Hepatocyte (in vitro differentiated cells): ENCODE data around the gene PDIA3. TPM values are rescaled to one million over a fixed set of nuclear protein-coding genes. Genes with fewer than 3 reads are reported as not detected.

ENCODE experiments used
- DNase-seq: peaks from one replicate; pipeline ENCODE4 v3.0.0-alpha.2; 2016; ENCODE audit warnings: low spot score
- H2AFZ ChIP-seq: fragments of 200-600 bp; sonication (generic); 2 replicates; pipeline ENCODE4 v1.6.0; 2016; ENCODE audit warnings: antibody characterized with exemption, mild to moderate bottlenecking
- H3K27ac ChIP-seq: fragments of 200-600 bp; sonication (generic); 2 replicates; pipeline ENCODE4 v1.5.1; 2016; ENCODE audit warnings: mild to moderate bottlenecking
- H3K27me3 ChIP-seq: fragments of 200-600 bp; sonication (generic); 2 replicates; pipeline ENCODE4 v1.6.1; 2016
- H3K36me3 ChIP-seq: fragments of 200-600 bp; sonication (generic); replicated peaks from 2 replicates; pipeline ENCODE4 v1.5.1; 2016; ENCODE audit warnings: low read depth; ENCODE audit not compliant: insufficient read depth
- H3K4me1 ChIP-seq: fragments of 200-600 bp; sonication (generic); 2 replicates; pipeline ENCODE4 v1.5.1; 2016; ENCODE audit warnings: mild to moderate bottlenecking, moderate library complexity; ENCODE audit not compliant: insufficient read depth
- H3K4me2 ChIP-seq: fragments of 200-600 bp; sonication (generic); 2 replicates; pipeline ENCODE4 v1.6.0; 2016
- H3K4me3 ChIP-seq: fragments of 200-600 bp; sonication (generic); 2 replicates; pipeline ENCODE4 v1.5.1; 2016; ENCODE audit warnings: mild to moderate bottlenecking
- H3K79me2 ChIP-seq: fragments of 200-600 bp; sonication (generic); 2 replicates; pipeline ENCODE4 v1.6.0; 2017; ENCODE audit warnings: mild to moderate bottlenecking
- H3K9me2 ChIP-seq: fragments of 200-600 bp; sonication (generic); replicated peaks from 2 replicates; pipeline ENCODE4 v1.6.0; 2017; ENCODE audit warnings: mild to moderate bottlenecking; ENCODE audit not compliant: insufficient read depth
- H3K9me3 ChIP-seq: fragments of 200-600 bp; sonication (generic); 2 replicates; pipeline ENCODE4 v1.5.1; 2016; ENCODE audit warnings: low read depth, mild to moderate bottlenecking
- H4K20me1 ChIP-seq: fragments of 200-600 bp; sonication (generic); 2 replicates; pipeline ENCODE4 v1.6.0; 2016; ENCODE audit warnings: mild to moderate bottlenecking; ENCODE audit not compliant: insufficient read depth, poor library complexity, severe bottlenecking
- CTCF ChIP-seq: fragments of 200-600 bp; sonication (generic); IDR thresholded peaks from 2 replicates; pipeline ENCODE4 v1.5.1; 2016; ENCODE audit warnings: antibody characterized with exemption, mild to moderate bottlenecking; ENCODE audit not compliant: poor library complexity
- EZH2 ChIP-seq: fragments of 200-600 bp; sonication (generic); IDR thresholded peaks from 2 replicates; pipeline ENCODE4 v1.6.1; 2016; ENCODE audit warnings: antibody characterized with exemption, mild to moderate bottlenecking, borderline replicate concordance
- EZH2phosphoT487 ChIP-seq: fragments of 200-600 bp; sonication (generic); IDR thresholded peaks from one replicate; pipeline ENCODE4 v1.6.1; 2018; ENCODE audit warnings: antibody characterized with exemption, mild to moderate bottlenecking, low read depth, moderate library complexity; ENCODE audit not compliant: unreplicated experiment, severe bottlenecking
- WGBS: methylation state at CpG from one replicate; pipeline ENCODE4 v1.1.6; 2016; ENCODE audit warnings: low lambda C conversion rate; ENCODE audit errors: missing lambda C conversion rate; 5-methylcytosine and 5-hydroxymethylcytosine counted together
- polyA plus RNA-seq: library from polyadenylated mRNA; unstranded; fragments of >200 nt; fragmentation: Nextera tagmentation; extraction: Ambion mirVana; gene quantifications from 2 replicates; pipeline ENCODE4 v1.2.1, GENCODE V29; 2016
- total RNA-seq: library from RNA; depleted of rRNA; stranded (reverse); fragments of >200 nt; gene quantifications from 2 replicates; pipeline ENCODE4 v1.2.3, GENCODE V29; 2014

The PDIA3 gene
- total and polyA plus RNA-seq, 2 experiments from 2014 or later = 496 to 1,358 TPM

DNA sequence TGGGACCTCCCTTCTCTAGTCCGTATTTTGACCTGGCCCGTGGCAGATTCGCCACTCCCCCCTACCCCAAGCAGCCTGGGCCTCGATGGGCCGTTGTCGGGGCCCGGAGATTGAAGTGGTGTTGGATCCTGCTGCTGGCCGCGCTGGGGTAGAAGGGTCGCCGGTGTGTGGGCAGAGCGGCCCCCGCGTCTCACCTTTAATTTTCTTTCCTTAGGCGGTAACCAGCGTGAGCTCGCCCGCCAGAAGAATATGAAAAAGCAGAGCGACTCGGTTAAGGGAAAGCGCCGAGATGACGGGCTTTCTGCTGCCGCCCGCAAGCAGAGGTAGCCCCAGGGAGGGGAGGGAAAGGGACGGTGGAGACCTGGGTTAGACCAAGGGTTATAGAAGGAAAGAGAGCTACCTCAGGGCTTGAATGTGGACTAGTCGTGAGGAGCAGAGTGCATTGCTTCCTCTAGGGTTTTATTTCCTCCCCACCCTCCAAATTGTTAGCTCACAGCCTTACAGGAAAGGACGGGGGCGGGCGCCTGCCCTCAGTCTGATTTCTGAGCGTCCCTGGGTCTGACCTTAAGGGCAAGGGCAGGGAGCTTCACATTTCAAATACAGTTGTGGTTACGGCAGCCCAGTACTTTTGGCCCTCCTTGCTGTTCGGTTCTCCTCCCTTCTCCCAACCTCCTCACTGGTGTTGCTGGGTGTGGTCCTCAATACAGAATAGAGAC is 46.7 kb downstream of the PDIA3 start:
- H3K27ac ChIP-seq = peak overlapping the region; percentile 96
- peaks cover 36% of the 10 kb centered on the region for H3K79me2 ChIP-seq
- H3K9me2 ChIP-seq = no peaks in the 10 kb centered on the region
- peaks cover 11% of the 10 kb centered on the region for H4K20me1 ChIP-seq
- no peak overlapping the region for H2AFZ ChIP-seq
- H3K4me1 ChIP-seq = peaks cover 29% of the 10 kb centered on the region
- no peaks in the 10 kb centered on the region for H3K9me3 ChIP-seq
- no peaks in the 10 kb centered on the region for H3K36me3 ChIP-seq
- H3K4me3 ChIP-seq = peak overlapping the region; percentile 93
- WGBS = 3% methylated on average over 32 of the region's 33 CpGs
- no peaks in the 10 kb centered on the region for H3K27me3 ChIP-seq
- TF ChIP-seq EZH2phosphoT487 = no peak
- TF ChIP-seq EZH2 = no peak
- TF ChIP-seq CTCF = no peak
- DNase-seq = peak; percentile 44
- peak overlapping the region; percentile 90 for H3K4me2 ChIP-seq

- Histone ChIP-seq H3K4me1 (peaks cover 36% of the 10 kb centered on the region), H2AFZ (no peak overlapping the region), H3K27ac (peak overlapping the region; percentile 96), H3K27me3 (no peaks in the 10 kb centered on the region), H3K4me3 (peak overlapping the region; percentile 93), H3K9me3 (no peaks in the 10 kb centered on the region), H4K20me1 (peaks cover 11% of the 10 kb centered on the region), H3K79me2 (peaks cover 36% of the 10 kb centered on the region), H3K9me2 (no peaks in the 10 kb centered on the region), H3K36me3 (no peaks in the 10 kb centered on the region), H3K4me2 (peak overlapping the region; percentile 90)
- whole genome bisulfite sequencing = 94% methylated on average over 10 of the region's 10 CpGs
- TF ChIP-seq CTCF (no peak), EZH2 (no peak), EZH2phosphoT487 (no peak)
- DNase-seq = no peak
Observed at GRCh38 chr15:43793647-43794046, 47.4 kb downstream of the PDIA3 start.

DNA sequence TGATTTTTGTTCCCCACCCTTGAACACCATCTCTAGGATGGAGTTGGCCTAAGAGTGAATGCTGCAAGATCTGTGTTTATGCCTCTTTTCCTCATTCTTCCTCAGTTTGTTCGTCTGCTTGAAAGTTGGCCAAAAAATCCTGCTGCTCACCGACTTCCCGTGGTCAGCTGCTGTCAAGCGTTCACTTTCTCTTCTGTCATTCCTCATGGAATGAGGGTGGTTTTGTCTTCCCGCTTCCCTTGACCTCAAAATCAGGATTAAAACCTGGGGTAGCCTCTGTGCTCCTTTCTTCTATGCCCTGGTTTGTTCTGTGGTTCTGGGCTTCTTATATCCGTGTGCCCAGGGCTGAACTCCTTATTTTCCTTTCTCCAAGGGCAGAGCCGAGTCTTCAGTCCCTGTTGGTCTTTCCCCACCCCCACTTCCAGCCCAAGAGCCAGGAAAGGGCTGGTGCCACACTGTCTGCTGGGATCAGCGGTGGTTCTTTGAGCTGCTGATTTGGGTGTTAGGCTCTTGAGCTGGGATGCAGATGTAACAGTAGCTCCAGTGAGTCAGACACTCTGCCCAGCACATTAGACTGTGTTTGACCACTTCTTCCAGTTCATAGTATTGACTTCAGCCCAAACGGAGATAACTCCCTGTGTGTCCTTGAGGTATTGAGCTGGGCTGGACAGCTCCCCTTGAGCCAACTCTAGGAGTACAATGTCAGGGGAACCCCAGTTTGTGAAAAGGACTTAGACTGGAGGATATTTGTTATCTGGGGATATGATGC is 48.2 kb downstream of the PDIA3 start:
- H3K9me3 ChIP-seq = no peaks in the 10 kb centered on the region
- no peak for DNase-seq
- peaks cover 36% of the 10 kb centered on the region for H3K79me2 ChIP-seq
- H3K4me1 ChIP-seq = peaks cover 36% of the 10 kb centered on the region
- WGBS = 78% methylated on average over 9 of the region's 9 CpGs
- no peak overlapping the region for H2AFZ ChIP-seq
- no peaks in the 10 kb centered on the region for H3K9me2 ChIP-seq
- H3K27me3 ChIP-seq = no peaks in the 10 kb centered on the region
- peak overlapping the region; percentile 90 for H3K4me2 ChIP-seq
- H3K27ac ChIP-seq = peak overlapping the region; percentile 96
- no peak overlapping the region for H3K4me3 ChIP-seq
- TF ChIP-seq EZH2phosphoT487 (no peak), EZH2 (no peak), CTCF (no peak)
- H3K36me3 ChIP-seq = no peaks in the 10 kb centered on the region
- peaks cover 11% of the 10 kb centered on the region for H4K20me1 ChIP-seq
